BLaER1 treated with 17β-estradiol and CSF1 and Interleukin-3, amounts not matched to agents 10 nM and 100 nM (cell line): Measurements from ENCODE around the gene GORASP1.

Experiments used
- H3K27ac ChIP-seq, 11 experiments: shearing (Covaris generic); formaldehyde crosslinking; 2 replicates each; pipeline ENCODE4 v1.8.1; 2022
- H3K27me3 ChIP-seq, 11 experiments: shearing (Covaris generic); formaldehyde crosslinking; 2 replicates each; pipeline ENCODE4 v1.8.1; 2022
- H3K36me3 ChIP-seq, 11 experiments: shearing (Covaris generic); formaldehyde crosslinking; 2 replicates each; pipeline ENCODE4 v1.8.1; 2022
- H3K4me1 ChIP-seq, 10 experiments: shearing (Covaris generic); formaldehyde crosslinking; 2 replicates each; pipeline ENCODE4 v1.8.1; 2022
- H3K4me2 ChIP-seq, 11 experiments: shearing (Covaris generic); formaldehyde crosslinking; 2 replicates each; pipeline ENCODE4 v1.8.1; 2022
- H3K4me3 ChIP-seq, 10 experiments: shearing (Covaris generic); formaldehyde crosslinking; 2 replicates each; pipeline ENCODE4 v1.8.1; 2022
- H3K9ac ChIP-seq, 11 experiments: shearing (Covaris generic); formaldehyde crosslinking; 2 replicates each; pipeline ENCODE4 v1.8.1; 2022
- H3K9me3 ChIP-seq, 11 experiments: shearing (Covaris generic); formaldehyde crosslinking; replicated peaks in 1 of 11; 2 replicates each; pipeline ENCODE4 v1.8.1; 2022
- H4K20me1 ChIP-seq, 11 experiments: shearing (Covaris generic); formaldehyde crosslinking; 2 replicates each; pipeline ENCODE4 v1.8.1; 2022
- Cebpa-rat ChIP-seq, 11 experiments: shearing (Covaris generic); IDR thresholded peaks; 2 replicates each; pipeline ENCODE4 v1.8.1; 2022

The GORASP1 gene

DNA sequence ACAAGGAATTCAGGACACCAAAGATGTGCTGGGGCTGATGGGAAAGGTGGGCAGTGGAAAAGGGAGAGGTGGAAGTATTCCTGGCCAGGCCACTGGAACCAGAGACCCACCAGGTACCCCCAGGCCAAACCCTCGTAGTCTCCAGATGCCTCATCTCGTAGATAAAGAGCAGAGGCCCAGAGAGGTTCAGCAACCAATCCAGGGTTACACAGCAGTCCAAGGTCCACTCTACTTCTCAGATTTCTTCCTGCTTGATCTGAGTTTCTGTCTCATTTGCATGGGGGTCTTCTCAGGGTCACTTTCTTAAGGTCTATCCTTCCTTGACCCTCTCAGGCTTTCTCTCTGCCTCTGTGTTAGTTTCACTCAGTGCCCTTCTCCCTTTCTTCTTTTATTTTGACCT is 5.1 kb upstream of the GORASP1 start:
- Histone ChIP-seq H3K36me3 (peaks cover 0 to 14% (median 0%) of the 10 kb centered on the region in 11 experiments; a peak in 2 of 22 replicates), H3K27me3 (no peaks in the 10 kb centered on the region), H3K4me1 (peaks cover 17 to 41% (median 38%) of the 10 kb centered on the region in 10 experiments), H3K9me3 (no peaks in the 10 kb centered on the region), H4K20me1 (peaks cover 0 to 7% (median 0%) of the 10 kb centered on the region in 11 experiments; a peak in 2 of 22 replicates), H3K4me3 (no peak overlapping the region), H3K27ac (no peak overlapping the region), H3K4me2 (no peak overlapping the region), H3K9ac (no peak overlapping the region)
- TF ChIP-seq Cebpa-rat (IDR thresholded peaks at IDR 0.05) = no peak

DNA sequence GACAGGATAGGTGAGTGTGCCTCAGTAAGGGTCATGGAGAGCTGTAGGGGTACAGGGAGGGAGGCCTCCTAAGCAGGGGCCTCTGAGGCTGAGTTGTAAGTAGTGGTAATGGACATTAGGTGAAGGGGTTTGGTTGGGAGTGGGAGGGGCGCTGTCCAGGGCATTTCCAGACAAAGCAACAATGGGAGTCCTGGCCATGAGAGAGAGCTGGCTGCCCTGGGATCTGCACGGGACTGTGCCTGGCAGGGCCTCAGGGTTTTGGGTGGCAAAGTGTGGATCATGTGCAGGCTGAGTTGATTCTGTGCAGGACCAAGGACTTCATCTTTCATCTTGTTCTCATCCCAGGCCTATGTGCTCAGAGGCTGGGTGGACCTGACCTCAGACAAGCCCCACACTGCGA is 4.7 kb upstream of the GORASP1 start:
- peaks cover 0 to 7% (median 0%) of the 10 kb centered on the region in 11 experiments; a peak in 2 of 22 replicates for H4K20me1 ChIP-seq
- no peaks in the 10 kb centered on the region for H3K9me3 ChIP-seq
- H3K27ac ChIP-seq = no peak overlapping the region
- TF ChIP-seq Cebpa-rat (IDR thresholded peaks at IDR 0.05) = no peak
- H3K4me1 ChIP-seq = peaks cover 17 to 41% (median 38%) of the 10 kb centered on the region in 10 experiments
- no peaks in the 10 kb centered on the region for H3K27me3 ChIP-seq
- no peak overlapping the region for H3K4me3 ChIP-seq
- H3K9ac ChIP-seq = no peak overlapping the region
- H3K4me2 ChIP-seq = no peak overlapping the region
- peaks cover 0 to 14% (median 0%) of the 10 kb centered on the region in 11 experiments; a peak in 2 of 22 replicates for H3K36me3 ChIP-seq

DNA sequence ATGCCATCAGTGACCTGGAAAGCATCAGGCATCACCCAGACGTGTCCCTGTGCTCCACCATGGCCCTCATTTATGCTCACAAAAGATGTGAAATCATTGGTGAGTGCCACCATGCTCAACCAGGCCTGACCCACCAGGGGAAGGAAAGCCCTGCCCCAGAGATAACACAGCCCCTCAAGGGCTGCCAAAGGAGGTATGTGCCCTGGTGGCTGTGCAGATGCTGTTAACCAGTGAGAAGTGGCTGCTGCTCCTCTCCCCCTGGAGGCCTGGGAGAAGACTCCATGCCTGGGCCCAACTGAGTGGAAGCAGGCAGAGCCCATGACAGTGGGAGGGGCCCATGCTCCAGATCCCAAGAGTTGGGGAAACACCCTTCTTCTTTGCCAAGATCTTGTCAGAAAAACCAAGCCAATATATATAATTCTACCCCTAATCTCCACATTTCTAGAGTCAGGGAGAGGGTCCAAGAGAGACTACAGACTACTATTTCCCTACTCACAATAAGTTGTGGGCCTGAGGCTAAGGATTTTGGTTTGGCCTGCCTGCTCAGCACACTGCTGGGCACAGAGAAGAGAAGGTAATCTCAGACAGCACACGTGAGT is 2.7 kb upstream of the GORASP1 start:
- TF ChIP-seq Cebpa-rat (IDR thresholded peaks at IDR 0.05) = no peak
- Histone ChIP-seq H4K20me1 (peaks cover 7 to 23% (median 16%) of the 10 kb centered on the region in 11 experiments; a peak in 15 of 22 replicates), H3K27ac (peak overlapping the region in 1 of 11 experiments; percentile 32; a peak in 1 of 22 replicates)

DNA sequence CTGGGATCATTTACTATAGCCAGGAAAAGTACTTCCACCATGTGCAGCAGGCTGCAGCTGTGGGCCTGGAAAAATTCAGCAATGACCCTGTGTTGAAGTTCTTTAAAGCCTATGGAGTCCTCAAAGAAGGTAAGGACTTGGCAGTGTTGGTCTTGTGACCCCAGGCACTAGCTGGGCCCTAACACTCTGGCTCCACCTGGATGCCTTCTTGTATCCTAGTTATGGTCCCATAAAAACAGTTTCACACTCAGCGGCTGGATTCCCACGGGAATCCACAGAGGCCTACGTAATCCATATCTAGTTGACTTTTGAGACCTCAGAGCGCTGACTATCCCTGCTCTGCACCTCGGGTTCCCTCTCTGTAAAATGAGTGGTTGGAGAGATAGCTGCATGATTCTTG is 1.7 kb upstream of the GORASP1 start:
- H3K4me2 ChIP-seq = peak overlapping the region; percentile 92 to 100 (median 98)
- H3K27ac ChIP-seq = peak overlapping the region in 4 of 11 experiments; percentile 17 to 38 (median 32); a peak in 7 of 22 replicates

More for the DNA sequence above, 2.7 kb upstream of the GORASP1 start:
- no peak overlapping the region for H3K9ac ChIP-seq
- H3K36me3 ChIP-seq = peaks cover 0 to 14% (median 0%) of the 10 kb centered on the region in 11 experiments; a peak in 2 of 22 replicates
- peak overlapping the region in 8 of 11 experiments; percentile 92 to 100 (median 98); a peak in 16 of 22 replicates for H3K4me2 ChIP-seq
- no peaks in the 10 kb centered on the region for H3K9me3 ChIP-seq
- H3K4me1 ChIP-seq = peaks cover 32 to 57% (median 54%) of the 10 kb centered on the region in 10 experiments
- no peaks in the 10 kb centered on the region for H3K27me3 ChIP-seq
- H3K4me3 ChIP-seq = no peak overlapping the region

DNA sequence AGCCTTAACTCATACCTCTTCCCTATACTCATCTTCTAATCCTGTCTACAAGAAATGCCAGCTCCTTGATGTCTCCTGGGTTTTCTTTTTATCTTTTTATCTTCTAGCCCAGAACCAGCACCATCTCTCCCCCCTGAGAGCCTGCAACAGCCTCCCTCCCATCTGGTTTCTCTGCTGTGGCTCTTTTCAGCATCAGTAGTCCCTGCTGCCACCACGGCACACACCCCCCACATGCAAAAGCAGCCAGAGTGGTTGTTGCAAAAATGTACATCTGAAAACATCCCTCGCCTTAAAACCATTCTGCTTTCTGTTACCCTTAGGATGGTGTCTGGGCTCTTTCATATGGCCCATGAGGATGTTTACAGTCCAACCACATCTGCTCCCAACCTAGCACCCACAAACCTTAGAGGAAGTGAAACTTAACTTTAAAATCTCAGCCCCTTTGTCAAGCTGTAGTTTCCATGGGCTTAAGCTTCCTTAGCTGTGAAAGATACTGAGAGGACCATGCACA is 828 bp upstream of the GORASP1 start:
- peak overlapping the region; percentile 87 to 97 (median 92) for H3K9ac ChIP-seq
- no peaks in the 10 kb centered on the region for H3K27me3 ChIP-seq
- peak overlapping the region; percentile 92 to 100 (median 98) for H3K4me2 ChIP-seq
- H4K20me1 ChIP-seq = peaks cover 18 to 42% (median 35%) of the 10 kb centered on the region in 11 experiments; a peak in 21 of 22 replicates
- no peaks in the 10 kb centered on the region for H3K9me3 ChIP-seq
- H3K4me3 ChIP-seq = peak overlapping the region; percentile 80 to 98 (median 96)
- H3K4me1 ChIP-seq = peaks cover 50 to 68% (median 64%) of the 10 kb centered on the region in 10 experiments
- H3K27ac ChIP-seq = peak overlapping the region; percentile 84 to 96 (median 89); a peak in 21 of 22 replicates
- peaks cover 0 to 14% (median 0%) of the 10 kb centered on the region in 11 experiments; a peak in 7 of 22 replicates for H3K36me3 ChIP-seq
- no peak for TF ChIP-seq Cebpa-rat (IDR thresholded peaks at IDR 0.05)

More for the DNA sequence above, 1.7 kb upstream of the GORASP1 start:
- Histone ChIP-seq H4K20me1 (peaks cover 10 to 33% (median 26%) of the 10 kb centered on the region in 11 experiments; a peak in 20 of 22 replicates), H3K9me3 (no peaks in the 10 kb centered on the region), H3K4me3 (no peak overlapping the region), H3K4me1 (peaks cover 42 to 62% (median 58%) of the 10 kb centered on the region in 10 experiments), H3K36me3 (peaks cover 0 to 14% (median 0%) of the 10 kb centered on the region in 11 experiments; a peak in 4 of 22 replicates), H3K27me3 (no peaks in the 10 kb centered on the region), H3K9ac (no peak overlapping the region)
- TF ChIP-seq Cebpa-rat (IDR thresholded peaks at IDR 0.05) = no peak

DNA sequence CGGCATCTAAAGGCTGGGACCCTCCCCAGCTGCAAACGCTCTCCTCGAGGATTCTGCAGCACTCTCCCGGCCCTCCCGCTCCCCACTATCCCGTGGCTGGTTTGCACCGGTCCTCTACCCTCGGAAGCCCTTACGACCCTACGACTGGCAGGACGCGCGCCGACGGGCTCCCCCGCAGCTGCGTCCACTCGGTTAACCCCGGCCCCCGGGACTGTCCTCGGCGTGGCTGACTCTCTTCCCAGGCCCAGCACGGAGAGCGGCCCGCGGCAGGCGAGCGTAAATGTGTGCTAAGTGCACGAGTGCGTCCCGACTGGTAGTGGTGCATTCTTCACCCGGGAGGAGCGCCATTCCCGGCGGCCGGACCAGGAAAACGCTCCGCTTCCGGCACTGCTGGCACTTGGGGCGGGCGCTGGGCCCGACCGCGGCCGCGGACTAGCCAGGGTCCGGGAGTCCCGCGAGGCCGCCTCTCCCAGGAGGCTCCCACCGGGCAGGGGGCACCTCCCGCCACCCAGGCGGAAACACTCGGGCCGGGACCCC is 508 bp downstream of the GORASP1 start:
- Histone ChIP-seq H3K27ac (peak overlapping the region; percentile 84 to 96 (median 89)), H3K4me1 (peaks cover 54 to 74% (median 64%) of the 10 kb centered on the region in 10 experiments)

DNA sequence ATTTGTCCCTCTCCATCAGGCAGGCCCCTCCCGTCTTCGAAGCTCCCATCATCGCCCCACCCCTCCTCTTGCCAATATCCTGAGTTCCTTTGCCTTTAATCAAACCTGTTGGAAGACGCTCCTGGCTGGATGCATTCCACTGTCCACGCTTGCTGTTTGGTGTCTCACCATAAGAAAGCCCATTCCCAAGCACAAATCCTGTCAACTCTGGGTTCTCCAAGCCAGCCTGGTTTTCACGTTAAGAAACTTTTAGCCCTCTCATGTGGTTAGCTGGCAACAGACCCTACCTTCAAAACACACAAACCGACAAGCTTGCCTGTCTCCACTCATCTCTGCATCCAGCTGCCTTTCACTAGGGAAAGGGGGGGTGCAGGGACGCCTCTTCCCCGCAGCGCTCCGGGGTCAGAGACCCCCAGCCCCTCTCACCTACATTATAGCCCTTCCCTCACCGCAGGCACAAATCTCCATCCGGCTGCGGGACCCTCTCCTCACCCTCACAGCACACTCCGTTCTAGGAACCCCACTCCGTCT is 1.1 kb downstream of the GORASP1 start:
- Histone ChIP-seq H3K9ac (peak overlapping the region; percentile 87 to 97 (median 92)), H3K27me3 (no peaks in the 10 kb centered on the region), H3K4me2 (peak overlapping the region; percentile 92 to 100 (median 98)), H3K36me3 (peaks cover 0 to 28% (median 0%) of the 10 kb centered on the region in 11 experiments; a peak in 12 of 22 replicates), H3K4me3 (peak overlapping the region; percentile 80 to 98 (median 96)), H3K9me3 (no peaks in the 10 kb centered on the region), H3K4me1 (peaks cover 54 to 74% (median 64%) of the 10 kb centered on the region in 10 experiments), H4K20me1 (peaks cover 33 to 61% (median 53%) of the 10 kb centered on the region in 11 experiments; a peak in 21 of 22 replicates), H3K27ac (peak overlapping the region; percentile 84 to 96 (median 89); a peak in 21 of 22 replicates)
- no peak for TF ChIP-seq Cebpa-rat (IDR thresholded peaks at IDR 0.05)

More for the DNA sequence above, 508 bp downstream of the GORASP1 start:
- TF ChIP-seq Cebpa-rat (IDR thresholded peaks at IDR 0.05) = no peak
- Histone ChIP-seq H3K9me3 (no peaks in the 10 kb centered on the region), H3K4me3 (peak overlapping the region; percentile 80 to 98 (median 96)), H3K36me3 (peaks cover 0 to 27% (median 0%) of the 10 kb centered on the region in 11 experiments; a peak in 11 of 22 replicates), H3K9ac (peak overlapping the region; percentile 87 to 97 (median 92)), H3K27me3 (no peaks in the 10 kb centered on the region), H3K4me2 (peak overlapping the region; percentile 92 to 100 (median 98)), H4K20me1 (peaks cover 28 to 55% (median 48%) of the 10 kb centered on the region in 11 experiments; a peak in 21 of 22 replicates)

DNA sequence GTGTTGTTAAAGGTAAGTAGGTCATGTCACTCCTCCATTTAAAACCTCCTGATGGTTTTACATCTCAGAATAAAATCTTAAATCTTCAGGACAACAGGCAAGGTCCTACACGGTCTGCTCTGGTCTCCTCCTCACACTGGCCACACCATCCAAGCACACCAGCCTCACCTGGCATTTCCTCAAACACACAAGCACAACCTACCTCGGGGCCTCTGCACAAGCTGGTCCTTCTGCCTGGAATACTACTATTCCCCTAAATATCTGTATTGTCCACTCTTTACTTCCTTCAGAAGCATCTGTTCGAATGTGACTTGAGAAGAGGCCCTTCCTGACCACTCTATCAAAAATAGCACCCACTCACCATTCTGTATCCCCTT is 1.8 kb downstream of the GORASP1 start:
- Histone ChIP-seq H3K27ac (no peak overlapping the region), H4K20me1 (peaks cover 39 to 68% (median 60%) of the 10 kb centered on the region in 11 experiments; a peak in 21 of 22 replicates), H3K27me3 (no peaks in the 10 kb centered on the region), H3K4me2 (peak overlapping the region; percentile 92 to 100 (median 98)), H3K9me3 (no peaks in the 10 kb centered on the region), H3K36me3 (peaks cover 2 to 29% (median 4%) of the 10 kb centered on the region in 11 experiments; a peak in 21 of 22 replicates), H3K4me3 (peak overlapping the region in 8 of 10 experiments; percentile 80 to 98 (median 95); a peak in 11 of 20 replicates), H3K9ac (peak overlapping the region in 4 of 11 experiments; percentile 91 to 97 (median 94); a peak in 3 of 22 replicates), H3K4me1 (peaks cover 54 to 75% (median 63%) of the 10 kb centered on the region in 10 experiments)
- TF ChIP-seq Cebpa-rat (IDR thresholded peaks at IDR 0.05) = no peak
